GM19328 (cell line): ENCODE measurements around the gene PTGES3L.
"Not testable (repeated sequence)": the region's sequence is repeated elsewhere in the genome, so short reads cannot be mapped to it uniquely, and the experiment has no call there.

ENCODE experiments used
- ATAC-seq: cut with Tn5 transposase; IDR thresholded peaks from one replicate; pipeline ENCODE4 v1.9.1; 2021; ENCODE audit warnings: mild to moderate bottlenecking, moderate library complexity; ENCODE audit not compliant: unreplicated experiment

The PTGES3L gene

DNA sequence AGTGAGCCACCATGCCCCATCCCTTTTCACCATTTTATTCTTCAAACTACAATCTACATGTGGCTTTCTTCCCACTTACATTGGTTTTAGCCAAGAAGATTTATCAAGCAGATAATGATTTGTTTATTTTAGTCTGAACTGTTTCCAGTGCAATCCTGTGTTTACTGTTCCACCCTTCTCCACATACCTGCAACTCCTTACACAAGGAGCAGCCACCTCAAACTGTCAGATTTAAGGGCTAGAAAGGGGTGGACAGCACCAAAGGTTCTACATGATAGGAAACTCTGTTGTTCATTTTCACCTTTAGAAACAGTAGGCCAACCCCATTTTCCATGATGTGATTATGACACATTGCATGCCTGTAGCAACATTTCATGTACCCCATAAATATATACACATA, 2.4 kb upstream of the PTGES3L start:
- no peak for ATAC-seq

DNA sequence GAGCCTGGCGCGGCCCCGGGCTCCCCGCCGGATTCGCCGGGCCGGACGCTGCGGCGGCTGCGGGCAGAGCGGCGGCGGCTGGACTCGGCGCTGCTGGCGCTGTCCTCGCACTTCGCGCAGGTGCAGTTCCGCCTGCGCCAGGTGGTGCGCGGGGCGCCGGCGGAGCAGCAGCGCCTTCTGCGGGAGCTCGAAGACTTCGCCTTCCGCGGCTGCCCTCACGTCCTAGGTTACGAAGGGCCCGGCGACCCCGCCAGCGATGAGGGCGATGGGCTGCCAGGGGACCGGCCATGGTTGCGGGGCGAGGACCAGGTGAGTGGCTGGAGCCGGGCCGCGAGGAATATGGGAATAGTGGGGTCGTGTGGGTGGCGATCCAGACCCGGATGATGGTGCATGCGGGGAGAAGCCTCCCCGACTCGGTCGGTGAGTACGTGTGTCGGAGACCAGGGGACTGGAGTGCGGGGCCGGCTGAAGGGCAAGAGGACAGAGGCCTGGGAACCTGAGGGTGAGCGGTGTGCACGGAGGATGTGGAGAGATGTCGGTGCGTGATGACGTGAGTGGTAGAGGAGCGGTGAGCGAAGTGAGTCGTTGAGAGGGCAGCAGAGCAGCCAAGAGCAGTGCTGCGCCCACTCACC, 1.0 kb upstream of the PTGES3L start:
- ATAC-seq = peak; percentile 54

DNA sequence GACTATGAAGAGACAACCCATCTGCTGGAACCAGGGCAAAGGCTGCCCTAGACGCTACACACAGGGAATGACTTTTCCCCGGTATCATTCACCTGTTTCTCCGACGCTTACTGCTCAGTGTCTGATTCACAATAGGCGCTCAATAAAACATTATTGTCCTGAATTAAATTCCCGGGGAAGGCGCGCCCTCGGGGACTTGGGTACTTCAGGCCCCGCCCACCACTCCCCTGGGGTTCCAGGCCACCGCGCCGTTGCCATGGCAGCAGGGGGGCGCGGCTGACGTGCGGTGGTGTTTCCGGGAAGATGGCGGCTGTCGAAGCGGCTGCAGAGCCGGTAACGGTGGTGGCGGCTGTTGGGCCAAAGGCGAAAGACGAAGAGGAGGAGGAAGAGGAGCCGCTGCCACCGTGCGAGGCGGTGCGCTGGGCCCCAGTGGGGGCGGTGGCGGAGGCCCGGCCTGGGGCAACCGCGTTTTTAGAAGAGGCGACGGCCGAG, 440 bp upstream of the PTGES3L start, which contains the start of gene RUNDC1:
Gene RUNDC1, plus strand, starts transcription at position 292 of the 492 bp plus-strand sequence. Its CDS starts 12 bp downstream, at position 304.
- peak; percentile 71 for ATAC-seq

DNA sequence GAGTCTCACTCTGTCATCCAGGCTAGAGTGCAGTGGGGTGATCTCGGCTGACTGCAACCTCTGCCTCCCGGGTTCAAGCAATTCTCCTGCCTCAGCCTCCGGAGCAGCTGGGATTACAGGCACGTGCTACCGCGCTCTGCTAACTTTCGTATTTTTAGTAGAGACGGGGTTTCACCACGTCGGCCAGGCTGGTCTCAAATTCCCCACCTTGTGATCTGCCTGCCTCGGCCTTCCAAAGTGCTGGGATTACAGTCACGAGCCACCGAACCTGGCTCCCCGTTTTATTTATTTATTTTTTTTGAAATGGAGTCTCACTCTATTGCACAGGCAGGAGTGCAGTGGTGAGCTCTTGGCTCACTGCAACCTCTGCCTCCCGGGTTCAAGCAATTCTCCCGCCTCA, 4.2 kb downstream of the PTGES3L start:
- ATAC-seq = not testable (repeated sequence)

DNA sequence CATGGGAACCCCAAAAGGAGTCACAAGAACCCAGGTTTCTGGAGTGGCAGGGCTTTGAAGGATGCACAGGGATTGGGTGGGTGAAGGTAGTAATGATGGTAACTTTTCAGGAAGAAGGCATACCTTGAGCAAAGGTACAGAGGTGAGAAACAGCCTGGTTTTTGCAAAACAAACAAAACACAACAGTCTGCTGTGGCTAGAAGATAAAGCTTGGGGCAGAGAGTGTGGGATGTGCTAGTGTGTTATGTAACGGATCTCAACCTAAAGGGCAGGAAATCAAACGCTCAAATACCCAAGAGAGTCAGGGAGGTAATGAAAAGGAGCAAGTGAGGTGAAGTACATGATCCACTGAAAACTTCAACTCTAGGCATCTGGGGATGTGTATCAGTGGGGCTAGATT, 4.6 kb downstream of the PTGES3L start:
- ATAC-seq = no peak

DNA sequence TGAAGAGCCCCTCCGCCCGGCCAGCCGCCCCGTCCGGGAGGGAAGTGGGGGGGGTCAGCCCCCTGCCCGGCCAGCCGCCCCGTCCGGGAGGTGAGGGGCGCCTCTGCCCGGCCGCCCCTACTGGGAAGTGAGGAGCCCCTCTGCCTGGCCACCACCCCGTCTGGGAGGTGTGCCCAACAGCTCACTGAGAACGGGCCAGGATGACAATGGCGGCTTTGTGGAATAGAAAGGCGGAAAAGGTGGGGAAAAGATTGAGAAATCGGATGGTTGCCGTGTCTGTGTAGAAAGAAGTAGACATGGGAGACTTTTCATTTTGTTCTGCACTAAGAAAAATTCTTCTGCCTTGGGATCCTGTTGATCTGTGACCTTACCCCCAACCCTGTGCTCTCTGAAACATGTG, 6.6 kb downstream of the PTGES3L start:
- not testable (repeated sequence) for ATAC-seq

DNA sequence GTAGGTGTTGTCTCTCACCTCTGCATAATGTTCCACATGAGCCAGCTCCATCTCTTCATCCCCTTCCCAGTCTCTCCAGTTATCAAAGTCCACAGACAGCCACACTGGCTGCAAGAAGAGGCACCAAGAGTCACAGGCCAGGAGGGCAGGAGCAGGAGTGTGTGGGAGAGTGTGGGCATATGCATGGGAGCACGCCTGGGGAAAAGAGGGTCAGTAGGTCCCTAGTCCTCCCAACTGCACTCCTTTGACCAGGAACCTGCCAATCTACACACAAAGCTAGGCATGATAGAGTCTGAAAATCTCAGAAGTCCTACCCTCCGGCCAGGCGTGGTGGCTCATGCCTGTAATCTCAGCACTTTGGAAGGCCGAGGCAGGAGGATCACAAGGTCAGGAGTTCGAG, 8.3 kb downstream of the PTGES3L start:
- ATAC-seq = no peak

DNA sequence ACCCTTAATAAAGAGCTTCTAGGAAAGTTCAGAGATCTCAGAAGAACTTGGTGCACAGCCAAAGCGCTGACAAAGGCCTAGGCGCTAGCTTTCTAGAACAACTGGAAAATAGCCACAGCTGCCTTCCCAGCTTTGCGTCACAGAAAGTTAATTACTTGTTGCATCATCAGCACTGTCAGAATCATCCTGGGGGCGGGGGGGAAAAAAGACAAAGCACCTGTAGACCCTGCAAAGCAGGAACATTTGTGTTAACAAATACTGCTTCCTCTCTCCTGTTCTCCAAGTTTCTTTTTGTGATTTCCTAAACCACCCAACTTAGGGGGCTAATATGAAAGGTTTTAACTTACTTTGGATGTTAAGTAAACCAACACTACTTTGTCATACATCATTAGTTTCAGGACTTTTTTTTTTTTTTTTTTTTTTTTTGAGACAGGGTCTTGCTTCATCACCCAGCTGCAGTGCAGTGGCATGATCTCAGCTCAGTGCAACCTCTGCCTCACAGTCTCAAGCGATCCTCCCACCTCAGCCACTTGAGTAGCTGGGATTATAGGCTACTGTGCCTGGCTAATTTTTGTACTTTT, 10.8 kb downstream of the PTGES3L start:
- ATAC-seq = no peak

DNA sequence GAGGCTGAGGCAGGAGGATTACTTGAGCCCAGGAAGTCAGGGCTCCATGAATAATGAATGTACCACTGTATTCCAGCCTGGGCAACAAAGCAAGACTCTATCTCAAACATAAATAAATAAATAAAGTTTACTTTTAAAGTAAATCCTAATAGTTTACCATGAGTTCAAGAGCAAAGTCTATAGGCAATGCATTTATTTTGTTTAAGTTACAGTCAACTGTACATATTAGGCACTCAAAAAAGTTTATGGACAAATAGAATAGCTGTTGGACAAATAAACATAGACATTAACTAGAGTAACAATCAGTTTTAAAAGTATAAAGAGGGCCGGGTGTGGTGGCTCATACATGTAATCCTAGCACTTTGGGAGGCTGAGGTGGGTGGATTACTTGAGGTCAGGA, 12.0 kb downstream of the PTGES3L start:
- ATAC-seq = no peak

DNA sequence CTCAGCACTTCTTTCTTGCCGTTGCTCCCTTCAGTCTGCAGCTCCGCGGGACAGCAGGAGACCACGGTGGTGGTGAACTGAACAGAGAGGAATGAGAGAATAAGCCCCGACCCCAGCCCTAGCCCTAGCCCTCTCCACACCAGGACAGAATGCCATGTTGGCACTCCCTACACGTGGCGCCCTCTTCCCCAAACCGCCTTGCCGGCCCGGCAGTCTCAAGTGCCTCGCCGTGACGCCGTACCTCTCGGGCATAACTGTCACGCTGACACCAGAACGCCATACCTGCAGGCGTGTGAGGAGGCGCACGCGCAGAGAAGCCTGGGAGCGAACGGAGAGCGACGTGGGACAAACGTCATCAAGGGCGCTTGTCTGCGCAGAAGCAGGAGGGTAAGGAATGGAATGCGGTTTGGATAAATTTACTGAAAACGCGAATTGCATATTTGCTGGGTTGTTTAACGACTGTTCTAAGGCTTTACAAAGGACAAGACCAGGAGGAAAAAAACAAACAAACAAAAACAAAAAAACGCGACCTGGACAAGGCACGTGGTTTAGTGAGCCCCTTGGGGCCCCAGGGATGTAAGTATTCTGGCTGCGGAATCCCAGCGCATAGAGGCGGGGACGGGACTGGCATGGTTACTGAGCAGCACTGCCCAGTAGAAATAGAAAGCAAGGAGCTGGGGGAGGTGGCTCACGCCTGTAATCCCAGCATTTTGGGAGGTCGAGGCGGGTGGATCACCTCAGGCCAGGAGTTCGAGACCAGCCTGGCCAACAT, 15.5 kb downstream of the PTGES3L start, which contains the start of gene AARSD1:
Gene AARSD1, minus strand, starts transcription at position 294 of the 772 bp plus-strand sequence. Its CDS starts 14 bp downstream, at position 280.
- ATAC-seq = peak; percentile 82

DNA sequence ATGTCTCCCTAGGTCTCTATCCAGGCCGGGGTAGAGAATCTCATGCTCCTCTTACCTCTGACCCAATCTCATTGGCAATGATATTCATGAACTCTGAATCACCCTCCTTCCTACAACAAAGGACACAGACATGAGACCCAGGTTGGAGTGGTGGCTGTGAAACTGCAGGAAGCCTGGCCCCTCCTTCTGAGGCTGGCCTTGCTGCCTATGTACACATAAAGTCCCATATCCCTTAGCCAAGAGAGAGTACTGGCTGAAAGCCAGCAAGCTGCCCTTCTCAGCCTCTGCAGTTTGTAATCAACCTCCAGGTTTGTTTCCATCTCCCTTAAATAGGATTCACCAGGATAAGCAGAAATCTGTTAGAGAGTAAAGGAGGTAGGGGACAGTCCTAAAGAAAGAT, 26.2 kb downstream of the PTGES3L start:
- ATAC-seq = no peak

DNA sequence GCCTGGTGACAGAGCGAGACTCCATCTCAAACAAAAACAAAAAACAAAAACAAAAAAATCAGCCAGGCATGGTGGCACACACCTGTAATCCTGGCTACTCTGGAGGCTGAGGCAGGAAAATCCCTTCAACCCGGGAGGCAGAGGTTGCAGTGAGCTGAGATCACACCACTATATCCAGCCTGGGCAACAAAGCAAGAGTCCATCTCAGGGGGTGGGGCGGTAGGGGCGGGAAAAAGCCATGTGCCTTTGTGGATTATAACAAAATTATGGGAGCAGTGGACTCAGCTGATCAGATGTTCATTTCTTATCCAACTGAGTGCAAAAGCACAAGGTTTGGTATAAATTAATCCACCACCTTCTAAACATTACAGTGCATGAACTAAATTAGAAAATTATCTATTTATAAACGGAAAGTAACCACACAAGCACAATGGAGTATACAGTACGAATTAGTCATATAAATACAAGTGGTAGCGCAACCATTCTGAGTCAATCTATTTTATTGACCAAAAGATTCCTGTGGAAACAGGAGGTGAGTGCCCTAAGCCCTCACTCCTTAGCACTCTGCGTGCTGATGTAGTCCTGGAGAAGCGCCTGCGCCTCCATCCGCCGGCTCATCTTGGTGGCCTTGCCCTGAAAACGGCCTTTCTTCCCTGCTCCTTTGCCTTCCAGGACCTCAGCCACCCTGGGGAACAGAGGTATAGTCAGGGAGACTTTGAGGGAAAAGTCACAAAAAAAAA, 29.7 kb downstream of the PTGES3L start:
- no peak for ATAC-seq

DNA sequence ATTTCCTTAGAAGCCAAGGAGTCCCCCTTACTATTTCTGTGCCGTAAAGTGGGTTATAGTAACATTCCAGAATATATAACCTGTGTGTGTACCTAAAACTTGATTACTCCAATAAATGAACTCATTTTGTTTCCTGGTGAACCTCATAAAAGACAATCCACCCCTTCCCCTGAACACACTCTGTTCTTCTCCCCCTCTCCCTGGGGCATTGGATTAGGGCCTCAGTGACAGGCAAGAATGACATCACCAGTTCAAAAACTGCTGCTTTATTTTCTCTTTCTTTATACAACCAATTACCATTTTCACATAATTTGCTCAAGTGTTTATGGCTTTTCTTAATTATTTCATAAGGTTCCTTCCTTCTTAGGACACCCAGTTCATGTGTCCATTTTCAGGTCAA, 33.1 kb downstream of the PTGES3L start:
- no peak for ATAC-seq

DNA sequence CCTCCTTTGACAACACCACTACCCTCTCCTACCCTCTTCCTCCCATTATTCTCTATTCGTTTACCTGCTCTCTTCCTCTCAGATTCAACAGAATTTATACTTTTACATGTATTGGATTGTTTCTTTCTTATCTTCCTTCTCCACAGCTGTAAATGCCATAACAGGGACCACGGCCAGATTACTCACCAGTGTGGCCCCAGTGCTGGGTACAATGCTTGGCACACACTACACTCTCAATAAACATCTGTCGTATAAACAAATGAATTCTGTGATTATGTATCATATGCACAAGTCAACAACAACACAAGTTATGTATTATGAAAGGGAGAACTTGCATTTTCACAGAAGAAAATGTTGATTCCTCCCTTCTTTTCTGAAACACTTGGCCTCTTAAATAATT, 35.7 kb downstream of the PTGES3L start:
- ATAC-seq = no peak

DNA sequence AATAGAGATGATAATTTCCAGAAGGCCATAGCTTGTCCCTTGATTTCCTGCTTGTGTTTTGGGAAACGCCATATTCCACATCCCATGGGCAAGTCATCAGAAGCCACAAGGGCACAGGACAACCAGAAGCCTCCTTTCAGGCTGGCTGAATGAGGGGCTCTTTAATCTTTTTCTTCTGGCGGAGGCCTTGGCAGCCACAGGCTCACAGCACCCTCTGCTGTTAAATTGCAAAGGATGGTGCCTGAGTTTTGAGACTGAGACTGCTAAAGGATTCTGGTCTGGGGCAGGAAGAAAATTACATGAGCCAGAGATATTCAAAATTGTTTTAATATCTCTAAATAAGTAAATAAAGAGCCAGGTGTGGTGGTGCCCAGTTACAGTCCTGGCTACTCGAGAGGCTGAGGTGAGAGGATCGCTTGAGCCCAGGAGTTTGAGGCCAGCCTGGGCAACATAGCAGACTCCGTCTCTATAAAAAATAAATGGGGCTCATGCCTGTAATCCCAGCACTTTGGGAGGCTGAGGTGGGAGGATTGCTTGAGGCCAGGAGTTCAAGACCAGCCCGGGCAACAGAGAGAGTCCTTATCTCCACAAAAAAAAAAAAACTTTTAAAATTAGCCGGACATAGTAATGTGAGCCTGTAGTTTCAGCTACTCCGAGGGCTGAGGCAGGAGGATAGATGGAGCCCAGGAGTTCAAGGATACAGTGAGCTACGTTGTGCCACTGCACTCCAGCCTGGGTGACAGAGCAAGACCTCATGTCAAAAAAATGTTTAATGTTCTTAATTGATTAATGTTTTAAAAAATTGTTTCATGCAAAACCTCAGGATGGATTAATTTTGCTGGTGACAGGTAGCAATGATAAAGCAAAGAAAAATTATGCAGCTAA, 41.9 kb downstream of the PTGES3L start:
- no peak for ATAC-seq

DNA sequence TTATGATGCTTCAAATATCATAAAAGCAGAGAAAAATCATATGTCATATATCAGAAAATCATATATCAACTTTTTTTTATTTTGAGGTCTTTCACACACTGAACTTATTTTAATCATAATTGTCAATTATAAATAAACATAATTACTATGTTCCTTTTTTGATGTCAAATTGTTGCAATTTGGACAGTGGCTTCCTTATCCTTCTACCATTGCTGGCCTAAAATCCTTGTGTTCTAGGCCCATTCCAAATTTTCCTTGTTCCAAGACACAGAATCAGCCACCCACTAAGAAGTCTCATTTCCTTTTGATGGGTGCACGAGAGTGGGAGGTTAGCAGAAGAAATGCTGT, 50.4 kb downstream of the PTGES3L start:
- ATAC-seq = no peak

DNA sequence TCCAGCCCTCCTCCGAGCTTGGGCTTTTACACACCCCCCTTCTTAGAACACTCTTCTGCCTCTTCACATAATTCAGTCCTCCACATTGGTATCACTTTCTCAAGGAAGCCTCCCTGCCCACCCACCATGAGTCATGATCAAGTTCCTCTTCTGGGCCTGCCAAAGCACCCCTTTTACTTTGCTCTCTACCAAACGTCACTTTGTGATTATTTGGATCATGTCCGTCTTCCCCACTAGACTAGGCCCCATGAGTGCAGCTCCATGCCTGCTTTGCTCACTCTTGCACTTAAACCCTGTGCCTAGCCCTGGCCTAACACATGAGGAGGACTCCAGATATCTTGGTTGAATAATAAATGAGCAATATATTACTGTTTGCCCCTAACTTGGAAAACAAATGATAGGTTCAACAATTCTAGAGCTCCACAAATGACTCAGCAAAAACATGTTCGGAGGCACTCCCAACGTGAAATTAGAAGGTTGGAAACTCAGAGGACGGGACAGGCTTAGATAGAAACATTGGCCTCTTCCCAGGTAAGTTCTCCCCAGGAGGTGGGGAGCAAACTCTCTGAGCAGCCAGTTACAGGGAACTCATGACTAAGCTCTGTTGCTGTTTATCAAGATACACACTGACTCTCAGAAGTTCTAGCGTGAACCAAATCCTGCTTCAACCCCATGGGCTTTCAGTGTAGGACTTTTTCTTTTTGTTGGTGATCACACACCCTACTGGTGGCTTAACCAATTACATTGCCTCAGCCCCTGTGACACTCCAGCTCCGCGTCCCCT, 51.0 kb downstream of the PTGES3L start:
- ATAC-seq = no peak

DNA sequence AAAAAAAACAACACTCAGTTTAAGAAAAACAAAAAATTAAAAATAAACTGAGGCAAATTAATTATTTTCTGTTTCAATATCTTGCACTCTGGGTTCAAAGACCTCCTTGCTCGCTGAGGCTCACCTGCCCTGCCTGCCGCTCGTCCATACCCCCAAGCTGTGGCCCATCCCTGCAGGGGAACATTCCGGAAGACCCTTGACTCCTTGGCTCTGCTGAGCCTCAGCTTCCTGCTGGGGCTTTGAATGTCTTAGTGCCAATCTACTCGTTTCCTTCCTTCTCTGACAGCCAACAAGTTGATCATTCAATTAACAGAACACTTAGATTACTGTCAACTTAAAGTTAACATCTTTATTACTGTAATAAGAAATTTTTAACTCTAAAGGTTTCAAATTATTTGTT, 55.0 kb downstream of the PTGES3L start:
- ATAC-seq = no peak

DNA sequence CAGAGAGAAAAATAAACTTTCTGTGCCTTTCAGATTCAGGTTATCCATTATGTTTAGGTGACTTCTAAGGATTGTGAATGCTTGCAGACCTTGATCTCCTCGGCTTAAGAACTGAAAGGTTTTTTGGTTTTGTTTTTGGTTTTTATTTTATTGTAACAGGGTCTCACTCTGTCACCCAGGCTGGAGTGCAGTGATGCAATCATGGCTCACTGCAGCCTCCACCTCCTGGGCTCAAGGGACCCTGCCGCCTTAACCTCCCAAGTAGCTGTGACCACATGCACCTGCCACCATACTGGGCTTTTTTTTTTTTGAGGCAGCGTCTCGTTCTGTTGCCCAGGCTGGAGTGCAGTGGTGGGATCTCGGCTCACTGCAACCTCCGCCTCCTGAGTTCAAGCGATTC, 56.4 kb downstream of the PTGES3L start:
- not testable (repeated sequence) for ATAC-seq
